Endodermal cell (in vitro differentiated cells): ENCODE data around the gene LRP10. TPM values are rescaled to one million over a fixed set of nuclear protein-coding genes. Genes with fewer than 3 reads are reported as not detected.
"Not testable (repeated sequence)": the region's sequence is repeated elsewhere in the genome, so short reads cannot be mapped to it uniquely, and the experiment has no call there.

Experiments
- DNase-seq: peaks from one replicate; pipeline ENCODE4 v3.0.0-alpha.2; 2017
- H3K27ac ChIP-seq: 2 replicates; pipeline ENCODE4 v1.5.1; 2013; ENCODE audit warnings: mild to moderate bottlenecking, low read depth, low read length, moderate library complexity
- H3K27me3 ChIP-seq: 2 replicates; pipeline ENCODE4 v1.6.1; 2013; ENCODE audit warnings: mild to moderate bottlenecking, low read length, moderate library complexity; ENCODE audit not compliant: insufficient read depth, control insufficient read depth, poor library complexity, severe bottlenecking
- H3K36me3 ChIP-seq: 2 replicates; pipeline ENCODE4 v1.7.0; 2013; ENCODE audit warnings: mild to moderate bottlenecking, low read length, moderate library complexity; ENCODE audit not compliant: control insufficient read depth, insufficient read depth
- H3K4me1 ChIP-seq: one replicate; pipeline ENCODE4 v1.7.0; 2013; ENCODE audit warnings: low read length; ENCODE audit not compliant: control insufficient read depth, insufficient read depth
- H3K4me3 ChIP-seq: 2 replicates; pipeline ENCODE4 v1.5.1; 2013; ENCODE audit warnings: mild to moderate bottlenecking, low read length, moderate library complexity
- H3K9ac ChIP-seq: 2 replicates; pipeline ENCODE4 v1.6.1; 2013; ENCODE audit warnings: mild to moderate bottlenecking, low read length, moderate library complexity; ENCODE audit not compliant: poor library complexity, severe bottlenecking; ENCODE audit errors: extremely low read depth
- H3K9me3 ChIP-seq: 2 replicates; pipeline ENCODE4 v1.6.1; 2013; ENCODE audit warnings: mild to moderate bottlenecking, low read length, moderate library complexity; ENCODE audit not compliant: control insufficient read depth
- H3K27ac Mint-ChIP-seq: 2 replicates; pipeline ENCODE4 v1.8.0; 2020; ENCODE audit warnings: mixed read lengths
- H3K27me3 Mint-ChIP-seq: 2 replicates; pipeline ENCODE4 v1.8.0; 2021; ENCODE audit warnings: mild to moderate bottlenecking, mixed read lengths; ENCODE audit not compliant: insufficient read depth
- H3K36me3 Mint-ChIP-seq: 2 replicates; pipeline ENCODE4 v1.8.0; 2020; ENCODE audit warnings: low read depth, mixed read lengths
- H3K4me1 Mint-ChIP-seq: 2 replicates; pipeline ENCODE4 v1.8.0; 2020; ENCODE audit warnings: mixed read lengths
- H3K4me3 Mint-ChIP-seq: 2 replicates; pipeline ENCODE4 v1.8.0; 2020; ENCODE audit warnings: mild to moderate bottlenecking, moderate library complexity, mixed read lengths
- H3K9me3 Mint-ChIP-seq: 2 replicates; pipeline ENCODE4 v1.8.0; 2020; ENCODE audit warnings: mild to moderate bottlenecking, mixed read lengths
- WGBS, 2 experiments: methylation state at CpG; one replicate each; pipeline versions ENCODE4 v1.1.5 to v1.1.7; 2013; ENCODE audit warnings: missing lambda C conversion rate in 2 of 2, mixed read lengths in 1 of 2; ENCODE audit not compliant: insufficient coverage in 1 of 2, insufficient read length in 1 of 2; 5-methylcytosine and 5-hydroxymethylcytosine counted together
- total RNA-seq, 2 donors: library from RNA; stranded (reverse); fragmentation: NEBNext Ultra II Directional in 1 of 2; extraction: Animal tissue kit (Norgen Biotek cat#: 25700) in 1 of 2; gene quantifications; 2 replicates in 1 of 2; 3 replicates in 1 of 2; pipeline ENCODE4 v1.2.1, GENCODE V29; 2021
- TF ChIP-seq, protein P1 (sequence below): fragments of 200-600 bp; sonication (generic); conservative IDR thresholded peaks from 2 replicates; pipeline ENCODE4 v1.5.0; 2021; ENCODE audit warnings: antibody characterized with exemption, mild to moderate bottlenecking

The LRP10 gene
- total RNA-seq, 2 donors from 2014 or later = 28.9 to 41.5 TPM

- TF ChIP-seq, protein P1, sequence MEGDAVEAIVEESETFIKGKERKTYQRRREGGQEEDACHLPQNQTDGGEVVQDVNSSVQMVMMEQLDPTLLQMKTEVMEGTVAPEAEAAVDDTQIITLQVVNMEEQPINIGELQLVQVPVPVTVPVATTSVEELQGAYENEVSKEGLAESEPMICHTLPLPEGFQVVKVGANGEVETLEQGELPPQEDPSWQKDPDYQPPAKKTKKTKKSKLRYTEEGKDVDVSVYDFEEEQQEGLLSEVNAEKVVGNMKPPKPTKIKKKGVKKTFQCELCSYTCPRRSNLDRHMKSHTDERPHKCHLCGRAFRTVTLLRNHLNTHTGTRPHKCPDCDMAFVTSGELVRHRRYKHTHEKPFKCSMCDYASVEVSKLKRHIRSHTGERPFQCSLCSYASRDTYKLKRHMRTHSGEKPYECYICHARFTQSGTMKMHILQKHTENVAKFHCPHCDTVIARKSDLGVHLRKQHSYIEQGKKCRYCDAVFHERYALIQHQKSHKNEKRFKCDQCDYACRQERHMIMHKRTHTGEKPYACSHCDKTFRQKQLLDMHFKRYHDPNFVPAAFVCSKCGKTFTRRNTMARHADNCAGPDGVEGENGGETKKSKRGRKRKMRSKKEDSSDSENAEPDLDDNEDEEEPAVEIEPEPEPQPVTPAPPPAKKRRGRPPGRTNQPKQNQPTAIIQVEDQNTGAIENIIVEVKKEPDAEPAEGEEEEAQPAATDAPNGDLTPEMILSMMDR = no peak
- Histone ChIP-seq H3K9me3 (peaks cover 9% of the 10 kb centered on the region), H3K27me3 (no peaks in the 10 kb centered on the region), H3K4me3 (no peak overlapping the region), H3K36me3 (no peaks in the 10 kb centered on the region), H3K27ac (no peak overlapping the region), H3K9ac (no peak overlapping the region), H3K4me1 (peaks cover 3% of the 10 kb centered on the region)
- Mint-ChIP-seq H3K27me3 (no peaks in the 10 kb centered on the region), H3K27ac (peak overlapping the region; percentile 76), H3K4me3 (no peak overlapping the region), H3K4me1 (peaks cover 21% of the 10 kb centered on the region), H3K36me3 (no peaks in the 10 kb centered on the region), H3K9me3 (peaks cover 2% of the 10 kb centered on the region)
- DNase-seq = no peak
- 100% methylated on average over 1 of the region's 2 CpGs; no CpG with 5 or more reads in 1 of the 2 experiments for WGBS, 2 experiments
Observed at GRCh38 chr14:22852599-22852939, 19.0 kb upstream of the LRP10 start.

GRCh38 chr14:22852940-22853767, 18.4 kb upstream of the LRP10 start:
- H3K36me3 Mint-ChIP-seq = no peaks in the 10 kb centered on the region
- H3K9me3 Mint-ChIP-seq = peaks cover 3% of the 10 kb centered on the region
- H3K27ac ChIP-seq = no peak overlapping the region

DNA sequence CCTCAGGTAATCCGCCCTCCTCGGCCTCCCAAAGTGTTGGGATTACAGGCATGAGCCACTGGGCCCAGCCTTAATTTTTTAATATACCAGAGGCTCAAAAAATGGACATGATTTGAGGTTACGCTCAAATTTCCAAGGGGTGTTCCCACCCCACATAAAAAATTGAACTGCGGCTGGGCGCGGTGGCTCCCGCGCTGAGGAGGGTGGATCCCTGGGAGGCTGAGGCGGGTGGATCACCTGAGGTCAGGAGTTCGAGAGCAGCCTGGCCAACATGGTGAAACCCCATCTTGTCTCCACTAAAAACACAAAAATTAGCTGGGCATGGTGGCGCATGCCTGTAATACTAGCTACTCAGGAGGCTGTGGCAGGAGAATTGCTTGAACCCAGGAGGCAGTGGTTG, 17.2 kb upstream of the LRP10 start:
- not testable (repeated sequence) for H3K27ac ChIP-seq, H3K9ac ChIP-seq, H3K9me3 Mint-ChIP-seq, H3K27me3 ChIP-seq, H3K4me1 ChIP-seq, H3K27ac Mint-ChIP-seq, H3K27me3 Mint-ChIP-seq, H3K36me3 ChIP-seq, H3K9me3 ChIP-seq, H3K4me3 Mint-ChIP-seq, H3K36me3 Mint-ChIP-seq, H3K4me3 ChIP-seq, DNase-seq
- WGBS, 2 experiments = 94 to 95% methylated on average over 4 to 11 of the region's 11 CpGs
- H3K4me1 Mint-ChIP-seq = peaks cover 11% of the 10 kb centered on the region

More at GRCh38 chr14:22852940-22853767, 18.4 kb upstream of the LRP10 start:
- H3K27me3 ChIP-seq = no peaks in the 10 kb centered on the region
- WGBS, 2 experiments = 2 to 10% methylated on average over 6 to 20 of the region's 20 CpGs
- peaks cover 3% of the 10 kb centered on the region for H3K4me1 ChIP-seq
- no peaks in the 10 kb centered on the region for H3K36me3 ChIP-seq
- Mint-ChIP-seq H3K27ac (peak overlapping the region; percentile 76), H3K27me3 (no peaks in the 10 kb centered on the region), H3K4me3 (peak overlapping the region; percentile 51), H3K4me1 (peaks cover 18% of the 10 kb centered on the region)
- H3K9ac ChIP-seq = no peak overlapping the region
- peaks cover 9% of the 10 kb centered on the region for H3K9me3 ChIP-seq
- peak overlapping the region; percentile 70 for H3K4me3 ChIP-seq
- peak; percentile 98 for DNase-seq
- TF ChIP-seq, protein P1 = peak; percentile 98
